ENCODE measurements around the gene SEMA4D.

Gene SEMA4D

DNA sequence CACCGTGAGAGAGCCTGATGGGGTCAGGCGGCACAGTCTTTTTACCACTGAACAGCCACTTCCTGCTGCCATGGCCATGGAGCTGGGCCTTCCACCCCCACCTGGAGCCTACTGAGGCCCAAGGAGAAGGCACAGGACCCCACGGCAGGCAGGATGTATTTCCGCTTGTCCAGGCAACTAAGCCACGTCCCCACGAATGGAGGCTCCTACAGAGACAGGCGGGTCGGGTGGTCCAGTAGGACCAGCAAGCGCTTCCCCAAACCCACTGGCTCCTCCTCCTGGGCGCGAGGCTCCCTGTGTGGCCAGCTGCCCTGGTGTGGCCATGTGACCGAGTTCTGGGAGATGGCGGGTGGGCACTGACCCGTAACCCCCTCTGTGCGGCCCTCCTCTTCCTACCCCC, 113.1 kb downstream of the SEMA4D start:
- no peak for DNase-seq

DNA sequence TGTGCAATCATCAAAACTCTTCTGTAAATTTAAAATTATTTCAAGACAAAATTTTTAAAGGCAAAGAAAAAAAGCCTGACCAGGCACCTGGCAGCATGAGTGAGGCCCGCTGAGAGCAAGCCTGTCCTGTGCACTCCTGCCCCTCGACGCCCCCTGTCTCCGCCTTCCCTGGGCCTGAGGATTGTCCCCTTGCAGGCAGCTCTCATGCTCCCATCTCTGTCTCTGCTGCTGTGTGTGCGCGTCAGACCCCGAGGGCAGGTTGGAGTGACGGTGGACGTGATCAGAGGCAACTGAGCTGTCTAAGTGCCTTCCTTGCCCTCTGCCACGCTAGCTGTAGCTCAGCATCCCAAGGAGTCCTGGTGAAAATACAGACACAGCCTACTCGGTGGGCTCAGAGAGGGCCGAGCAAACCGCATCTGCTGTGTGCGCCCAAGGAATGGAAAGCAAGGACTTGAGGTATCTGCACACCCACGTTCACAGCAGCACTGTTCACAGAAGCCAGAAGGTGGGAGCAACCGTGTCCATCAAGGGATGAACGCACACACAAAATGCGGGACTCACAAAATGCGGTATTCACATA, 114.1 kb downstream of the SEMA4D start:
- DNase-seq = no peak

DNA sequence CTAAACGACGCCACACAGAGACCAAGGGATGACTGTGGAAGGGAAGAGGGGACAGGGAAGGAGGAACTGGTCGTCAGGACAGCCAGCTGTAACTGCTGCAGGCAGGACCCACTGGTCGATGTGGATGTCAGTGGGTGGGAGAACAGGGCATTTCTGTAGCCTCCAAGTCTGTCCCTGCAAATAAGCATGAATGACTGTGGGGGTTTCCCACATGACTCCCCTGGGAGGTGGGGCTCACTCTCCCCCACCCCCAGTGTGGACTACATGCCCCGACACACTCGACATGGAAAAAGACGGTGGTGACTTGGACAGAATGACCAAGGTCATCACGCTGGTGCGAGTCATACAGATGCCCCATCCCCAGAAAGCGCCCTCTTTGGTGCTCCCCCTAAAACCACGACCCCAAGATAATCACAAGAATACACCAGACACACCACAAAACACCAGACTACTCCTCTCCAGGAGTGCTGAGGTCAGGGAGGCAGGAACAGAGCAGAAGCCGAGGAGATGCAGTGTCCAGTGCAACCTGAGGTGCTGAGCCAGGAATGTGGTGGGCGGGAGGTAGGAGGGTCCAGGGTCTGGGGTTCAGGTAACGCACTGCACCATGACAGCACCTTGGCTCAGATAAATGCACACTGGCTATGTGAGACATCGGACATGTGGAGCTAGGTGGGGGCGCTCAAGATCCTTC, 114.7 kb downstream of the SEMA4D start:
- DNase-seq = no peak

DNA sequence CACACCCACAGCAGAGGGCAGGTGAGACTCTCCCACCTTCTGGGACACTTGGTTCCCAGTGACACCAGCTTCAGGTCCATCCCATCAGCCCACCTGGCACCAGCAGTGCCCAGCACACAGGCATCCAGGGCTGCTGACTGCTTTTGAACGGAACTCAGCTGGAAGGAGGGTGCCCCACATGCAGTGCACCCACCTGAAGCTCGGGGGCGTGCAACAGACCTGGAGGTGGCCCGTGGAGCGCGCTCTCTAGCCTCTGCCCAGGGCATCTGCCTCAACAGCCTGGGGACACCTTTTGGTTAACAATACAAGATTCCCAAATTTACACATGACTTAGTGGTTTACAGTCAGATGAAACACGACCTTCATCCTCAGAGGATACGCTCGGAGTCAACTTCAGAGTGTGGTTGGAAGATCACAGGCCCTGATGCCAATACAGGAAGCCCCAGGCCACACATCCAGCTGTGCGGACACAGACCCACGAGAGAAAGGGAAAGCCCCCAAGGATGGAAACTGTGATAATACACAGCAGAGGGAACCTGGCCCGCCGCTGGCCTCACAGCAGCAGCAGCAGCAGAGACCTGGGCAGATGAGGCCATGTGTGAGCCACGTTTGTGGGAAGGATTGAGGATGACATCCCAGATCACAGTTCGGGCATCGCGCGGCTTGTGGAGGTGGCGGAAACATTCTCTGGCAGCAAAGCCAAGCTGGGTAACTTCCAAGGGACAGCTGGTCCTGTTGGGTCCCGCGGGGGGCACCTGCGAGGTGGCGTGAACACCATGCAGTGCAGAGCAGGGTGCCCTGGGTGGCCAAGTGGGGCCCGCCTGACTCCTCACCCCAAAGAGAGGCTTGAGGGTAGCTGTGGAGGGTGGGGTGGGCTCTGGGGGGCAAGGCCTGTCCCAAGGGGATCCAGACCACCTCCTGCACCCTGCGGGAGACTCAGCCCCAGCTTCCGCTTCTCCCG, 115.6 kb downstream of the SEMA4D start:
- DNase-seq = no peak

DNA sequence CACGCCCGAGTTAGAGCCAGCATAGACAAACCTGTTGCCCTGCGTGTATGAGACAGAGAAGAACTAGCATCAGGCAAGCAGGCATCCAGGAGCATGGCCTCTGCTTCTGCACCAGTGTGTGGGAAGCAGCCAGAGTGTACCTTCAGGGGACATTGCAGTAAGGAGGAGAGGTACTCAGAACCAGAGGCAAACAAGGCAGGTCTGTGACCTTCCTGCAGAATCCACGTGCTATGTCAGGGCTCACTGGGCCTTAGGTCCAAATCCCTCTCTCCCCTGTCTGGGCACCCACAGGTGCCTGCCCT, 116.7 kb downstream of the SEMA4D start:
- no peak for DNase-seq

DNA sequence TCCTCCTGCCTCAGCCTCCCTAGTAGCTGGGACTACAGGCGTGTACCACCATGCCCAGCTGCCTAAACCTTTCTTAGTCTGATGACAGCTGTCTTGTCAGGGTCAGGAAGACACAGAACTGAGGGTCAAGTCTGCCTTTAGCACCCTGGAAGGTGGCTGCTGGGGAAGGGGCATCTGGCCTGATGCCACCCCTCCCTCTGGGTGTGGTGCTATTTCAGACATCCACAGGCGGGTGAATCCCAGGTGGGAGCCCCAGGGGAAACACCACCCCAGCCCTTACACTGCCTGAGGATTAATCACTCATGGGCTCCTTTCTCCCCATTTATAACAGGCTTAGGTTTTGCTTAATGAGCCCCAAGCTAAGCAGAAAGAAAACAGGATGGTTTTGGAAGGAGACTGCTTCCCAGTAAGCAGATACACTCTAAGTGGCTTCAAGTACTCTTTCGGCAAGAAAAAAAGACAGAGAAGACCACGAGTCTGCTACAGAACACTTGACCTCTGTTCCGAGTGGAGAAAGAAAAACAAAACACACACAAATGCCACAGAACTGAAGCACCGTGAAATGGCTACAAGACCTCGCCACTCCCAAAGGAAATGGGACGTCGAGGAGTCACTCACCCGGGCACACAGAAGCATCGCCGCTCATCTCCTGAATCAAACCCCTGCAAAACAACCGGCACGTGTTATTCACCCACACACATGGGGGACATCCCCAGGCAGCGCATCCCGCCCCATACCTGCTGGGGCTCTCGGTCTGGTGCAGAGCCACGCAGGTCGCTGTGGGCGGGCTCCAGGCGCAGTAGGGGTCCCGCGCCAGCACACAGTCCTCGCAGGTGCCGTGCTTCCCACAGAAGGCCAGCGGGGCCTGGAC, 117.2 kb downstream of the SEMA4D start:
- DNase-seq = no peak

DNA sequence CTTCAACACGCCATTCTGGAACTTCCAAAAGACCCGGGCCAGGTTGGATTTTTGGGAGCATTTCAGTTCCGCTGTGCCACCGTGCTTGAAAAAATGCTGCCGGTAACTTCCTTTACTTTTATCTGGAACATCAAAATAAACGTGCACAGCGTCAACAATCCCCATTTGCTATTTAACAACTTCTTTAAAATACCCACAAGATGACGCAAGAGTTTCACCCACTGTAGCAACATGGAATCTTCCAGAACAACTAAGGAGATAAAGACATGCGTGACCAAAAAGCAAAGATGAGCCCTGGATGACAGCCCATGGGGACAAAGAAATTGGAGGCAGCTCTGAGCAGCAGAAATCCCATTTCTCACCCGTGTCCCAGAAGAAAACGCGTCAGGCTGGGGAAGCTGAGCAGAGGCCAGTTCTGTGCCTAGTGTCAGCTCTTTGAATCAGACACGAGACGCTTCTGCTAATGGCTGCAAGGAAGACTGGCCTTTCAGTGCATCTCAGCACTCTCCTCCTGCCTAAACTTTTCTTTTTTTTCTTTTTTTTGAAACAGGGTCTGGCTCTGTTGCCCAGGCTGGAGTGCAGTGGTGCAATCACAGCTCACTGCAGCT, 118.3 kb downstream of the SEMA4D start:
- DNase-seq = no peak

DNA sequence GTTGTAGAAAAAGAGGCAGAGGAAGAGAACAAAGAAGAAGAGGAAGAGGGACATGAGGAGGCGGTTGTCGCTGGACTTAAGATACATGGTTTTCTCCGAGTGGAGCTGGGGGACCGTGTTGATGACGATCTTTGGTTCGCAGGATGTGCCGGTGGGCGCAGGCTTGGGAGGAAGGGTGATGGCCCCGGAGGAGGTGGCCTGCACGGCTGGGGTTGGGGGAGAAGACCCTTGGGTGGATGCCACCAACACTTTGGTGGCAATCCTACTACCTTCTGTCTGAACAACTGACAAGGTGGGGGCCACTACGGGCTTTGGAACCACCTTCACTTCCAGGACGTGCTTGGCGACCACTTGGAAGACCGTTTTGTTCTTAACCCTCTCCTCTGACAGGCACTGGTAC, 118.9 kb downstream of the SEMA4D start:
- DNase-seq = no peak

DNA sequence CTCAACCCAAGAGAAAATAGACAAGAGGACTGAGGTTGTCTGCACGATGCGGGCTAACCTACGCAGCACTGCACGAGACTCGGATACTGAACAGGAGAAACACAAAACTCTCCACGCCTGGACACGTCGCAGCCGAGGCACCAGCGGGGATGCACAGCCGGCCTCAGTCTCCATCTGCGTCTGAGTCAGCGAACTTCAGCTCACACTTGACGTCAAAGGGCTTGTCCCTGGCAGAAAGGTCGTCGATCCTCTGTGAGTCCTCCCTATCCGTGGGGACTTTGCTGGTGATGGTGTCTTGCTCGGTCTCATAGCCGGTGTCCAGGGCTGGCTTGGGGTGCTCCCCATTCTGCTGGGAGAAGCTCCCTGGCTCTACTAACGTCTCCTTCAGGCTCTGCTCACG, 119.4 kb downstream of the SEMA4D start:
- DNase-seq = no peak

DNA sequence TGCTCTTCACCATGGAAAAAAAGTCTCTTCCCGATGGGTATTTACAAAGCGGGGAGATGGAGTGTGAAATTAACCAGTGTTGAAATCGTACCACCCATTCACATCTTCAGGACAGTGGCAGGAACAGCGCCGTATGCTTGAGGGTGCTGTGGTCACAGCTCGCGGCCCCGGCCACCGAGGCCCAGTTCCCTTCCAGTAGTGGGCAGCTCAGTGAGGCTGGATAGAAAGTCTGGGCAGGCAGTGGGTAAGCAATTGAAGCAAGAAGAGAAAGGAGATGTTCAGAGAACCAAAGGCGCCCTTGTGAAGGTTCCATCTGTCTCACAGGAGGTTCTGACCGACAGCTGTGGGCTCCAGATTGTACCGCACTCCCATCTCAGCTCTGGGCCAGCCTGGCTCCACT, 120.5 kb downstream of the SEMA4D start:
- DNase-seq = no peak

DNA sequence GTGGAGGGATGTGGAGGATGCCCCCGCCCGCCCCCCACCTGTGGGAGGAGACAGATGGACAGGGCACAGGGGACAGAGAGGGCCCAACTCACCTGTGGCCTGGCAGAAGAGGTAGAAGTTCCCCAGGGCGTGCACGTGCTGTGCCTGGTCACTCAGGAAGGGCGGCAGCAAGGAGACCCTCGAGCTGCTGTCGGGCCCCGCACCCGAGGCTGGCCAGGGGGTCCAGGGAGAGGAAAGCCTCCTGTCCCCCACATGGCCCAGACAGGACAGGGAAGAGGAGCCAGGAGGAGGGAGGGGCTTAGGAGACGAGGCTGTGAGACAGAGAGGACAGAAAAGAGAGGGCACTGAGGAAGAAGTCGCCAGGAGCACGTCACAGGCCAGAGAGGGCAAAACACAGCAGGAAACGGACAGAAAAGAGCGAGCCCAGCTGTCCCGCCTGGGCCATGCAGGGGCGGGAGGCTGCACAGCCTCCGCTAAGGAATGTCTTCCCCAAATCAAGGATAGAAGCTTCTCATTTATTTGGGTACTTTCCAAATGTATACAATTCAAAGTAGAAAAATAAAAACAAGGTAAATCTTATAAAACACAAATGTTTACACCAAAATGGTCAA, 121.1 kb downstream of the SEMA4D start:
- DNase-seq = no peak

DNA sequence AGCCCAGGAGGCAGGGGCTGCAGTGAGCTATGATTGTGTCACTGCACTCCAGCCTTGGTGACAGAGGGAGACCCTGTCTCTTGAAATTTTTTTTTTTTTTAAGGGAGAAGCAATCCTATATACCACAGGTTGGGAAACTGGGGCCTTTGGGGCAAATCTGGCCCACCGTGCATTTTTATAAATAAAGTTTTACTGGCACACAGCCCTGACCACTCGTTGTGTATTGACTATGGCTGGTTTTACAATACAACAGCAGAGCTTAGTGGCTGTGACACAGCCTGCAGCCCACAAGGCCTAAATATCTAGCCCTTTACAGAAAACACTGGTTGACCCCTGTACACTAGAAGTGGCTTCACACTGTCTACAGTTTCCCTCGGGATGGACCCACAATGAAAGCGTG, 121.6 kb downstream of the SEMA4D start:
- no peak for DNase-seq

DNA sequence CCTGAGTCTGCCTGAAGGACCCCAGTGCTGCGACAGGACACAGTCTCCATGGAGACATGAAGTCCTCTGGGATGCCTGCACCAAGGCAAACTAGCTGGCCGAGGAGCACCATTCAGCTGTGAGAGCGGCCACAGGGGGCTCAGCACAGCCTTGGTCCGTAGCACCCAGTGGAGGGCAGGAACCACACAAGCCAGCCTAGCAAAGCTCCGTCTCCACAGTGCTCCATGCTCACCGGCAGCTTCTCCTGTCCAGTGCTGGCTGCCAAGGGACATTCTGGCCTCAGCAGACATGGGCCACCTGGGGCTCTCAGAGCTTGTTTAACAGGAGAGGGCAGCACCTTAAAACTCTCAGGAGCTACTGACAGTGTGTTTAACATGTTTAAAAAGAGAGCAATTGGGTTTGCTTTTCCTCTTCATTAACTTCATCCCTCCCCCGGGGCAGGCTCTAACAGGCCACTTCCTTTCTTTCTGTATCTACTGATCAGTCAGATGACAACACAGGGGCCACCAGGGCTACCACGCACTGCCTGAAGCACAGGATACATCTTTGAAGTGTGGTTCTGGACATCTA, 122.6 kb downstream of the SEMA4D start:
- peak; percentile 18 to 40 for DNase-seq

DNA sequence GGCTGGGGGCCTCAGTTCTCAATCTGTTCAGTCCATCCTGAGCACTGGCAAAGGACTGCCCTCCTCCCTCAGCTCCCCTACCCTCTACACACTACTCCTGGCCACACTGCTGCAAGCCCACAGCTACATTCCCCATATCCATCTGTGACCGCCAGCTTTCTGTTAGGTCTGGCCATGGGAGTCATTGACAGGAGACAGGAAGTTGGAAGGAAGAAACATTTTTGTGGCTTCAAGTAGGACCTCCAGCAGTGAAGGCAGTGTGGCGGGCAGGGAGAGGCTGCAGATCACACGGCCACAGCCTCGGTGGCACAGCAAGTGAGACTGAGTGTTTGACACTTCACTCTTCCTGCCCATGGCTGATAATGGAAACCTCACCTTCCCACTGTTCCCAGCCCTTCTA, 123.7 kb downstream of the SEMA4D start:
- DNase-seq = no peak

DNA sequence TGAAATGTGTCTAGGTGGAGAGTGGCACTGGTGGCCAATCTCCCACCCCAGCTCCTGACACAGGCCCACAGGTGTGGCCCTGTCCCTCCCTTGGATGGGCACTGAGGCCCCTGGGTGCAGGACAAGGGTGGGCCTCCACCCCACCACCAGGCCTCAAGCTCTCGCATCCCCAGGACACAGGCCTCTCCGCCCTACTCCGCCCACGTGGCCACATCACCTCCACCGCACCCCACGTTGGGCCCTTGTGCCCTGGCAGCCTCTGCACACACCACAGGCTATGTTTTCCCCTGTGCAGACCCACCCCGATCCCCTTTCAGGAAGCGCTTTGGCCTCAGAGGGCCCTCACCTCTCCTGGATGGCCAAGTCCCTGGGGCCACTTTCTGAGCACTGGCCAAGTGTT, 124.9 kb downstream of the SEMA4D start:
- DNase-seq = no peak

DNA sequence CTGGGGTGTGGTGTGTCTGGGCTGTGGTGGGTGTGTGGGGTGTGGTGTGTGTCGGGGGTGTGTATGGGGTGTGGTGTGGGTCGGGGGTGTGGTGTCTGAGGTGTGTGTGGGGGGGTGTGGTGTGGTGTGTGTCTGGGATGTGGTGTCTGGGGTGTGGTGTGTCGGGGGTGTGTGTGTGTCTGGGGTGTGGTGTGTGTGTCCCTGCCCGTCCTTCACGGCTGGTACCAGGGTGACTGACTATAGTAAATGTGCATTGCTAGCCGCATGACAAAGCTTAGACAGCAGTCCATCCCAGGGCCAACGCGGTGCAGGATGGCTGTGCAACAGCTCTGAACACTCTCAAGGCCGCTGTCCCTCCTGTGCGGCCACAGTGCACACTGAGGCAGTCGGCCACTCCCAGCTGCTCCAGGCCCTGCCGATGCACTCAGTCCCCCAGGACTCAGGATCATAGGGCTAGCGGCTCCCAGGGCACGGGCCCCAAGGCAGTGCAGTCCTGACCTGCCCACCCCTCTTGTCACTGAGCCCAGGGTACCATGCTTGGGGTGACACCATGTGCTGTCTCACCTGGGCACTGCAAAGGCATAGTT, 125.6 kb downstream of the SEMA4D start:
- peak; percentile 59 to 68 for DNase-seq

DNA sequence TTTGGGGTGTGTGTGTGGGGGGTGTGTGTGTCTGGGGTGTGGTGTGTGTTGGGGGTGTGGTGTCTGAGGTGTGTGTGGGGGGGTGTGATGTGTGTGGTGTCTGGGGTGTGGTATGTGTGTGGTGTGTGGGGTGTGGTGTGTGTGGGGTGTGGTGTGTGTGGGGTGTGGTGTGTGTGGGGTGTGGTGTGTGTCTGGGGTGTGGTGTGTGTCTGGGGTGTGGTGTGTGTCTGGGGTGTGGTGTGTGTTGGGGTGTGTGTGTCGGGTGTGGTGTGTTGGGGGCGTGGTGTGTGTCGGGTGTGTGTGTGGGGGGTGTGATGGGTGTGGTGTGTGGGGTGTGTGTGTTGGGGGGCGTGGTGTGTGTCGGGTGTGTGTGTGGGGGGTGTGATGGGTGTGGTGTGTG, 126.1 kb downstream of the SEMA4D start:
- peak in 1 of 2 donors; percentile 34 for DNase-seq

DNA sequence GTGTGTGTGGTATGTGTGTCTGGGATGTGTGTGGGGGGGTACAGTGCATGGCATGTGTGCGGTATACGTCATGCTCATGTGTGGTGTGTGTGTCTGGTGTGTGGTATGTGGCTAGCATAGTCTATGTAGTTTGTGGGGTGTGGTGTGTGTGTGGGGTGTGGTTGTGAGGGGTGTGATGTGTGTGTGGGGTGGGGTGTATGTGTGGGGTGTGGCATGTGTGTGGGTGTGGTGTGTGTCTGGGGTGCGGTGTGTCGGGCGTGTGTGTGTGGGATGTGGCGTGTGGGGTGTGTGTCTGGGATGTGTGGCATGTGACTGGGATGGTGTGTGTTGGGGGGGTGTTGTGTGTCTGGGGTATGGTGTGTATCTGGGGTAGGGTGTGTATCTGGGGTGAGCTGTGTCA, 127.3 kb downstream of the SEMA4D start:
- DNase-seq = no peak

DNA sequence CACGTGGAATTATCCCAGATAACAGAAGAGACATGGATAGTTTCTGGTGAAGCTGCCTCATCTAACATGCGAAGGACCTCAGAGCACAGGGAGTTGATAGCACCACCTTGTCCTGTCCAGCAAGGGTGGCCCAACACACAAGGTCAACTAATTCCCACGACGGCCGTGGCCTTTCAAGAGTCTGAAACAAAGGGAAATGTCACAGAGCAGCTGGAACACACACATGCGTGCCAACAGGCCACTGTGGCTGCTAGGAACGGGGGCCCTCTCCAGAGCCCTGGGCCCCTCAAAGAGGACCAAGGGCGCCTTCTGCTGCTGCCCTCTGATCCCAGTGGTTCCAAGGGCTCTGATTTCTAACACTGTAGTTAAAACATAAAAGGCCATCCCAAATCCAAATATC, 128.9 kb downstream of the SEMA4D start:
- no peak for DNase-seq

DNA sequence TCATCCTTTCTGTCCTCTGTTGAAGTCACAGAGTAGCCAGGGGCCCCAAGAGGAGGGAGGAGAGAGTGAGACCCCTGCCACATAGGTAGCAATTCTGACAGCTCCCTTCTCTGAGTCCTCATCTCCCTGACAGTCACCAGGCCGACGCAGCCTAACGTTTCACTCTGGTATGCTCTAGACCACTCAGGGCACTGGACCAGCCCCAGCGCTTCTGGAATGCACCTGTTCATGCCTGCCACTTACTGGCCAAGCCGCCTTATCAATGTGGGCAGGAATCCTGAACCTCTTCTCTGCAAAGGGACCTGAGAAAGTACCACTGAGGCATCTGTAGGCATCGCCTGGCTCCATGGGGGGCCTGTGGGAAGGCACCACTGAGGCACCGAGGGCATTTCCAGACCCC, 129.4 kb downstream of the SEMA4D start:
- DNase-seq = no peak

DNA sequence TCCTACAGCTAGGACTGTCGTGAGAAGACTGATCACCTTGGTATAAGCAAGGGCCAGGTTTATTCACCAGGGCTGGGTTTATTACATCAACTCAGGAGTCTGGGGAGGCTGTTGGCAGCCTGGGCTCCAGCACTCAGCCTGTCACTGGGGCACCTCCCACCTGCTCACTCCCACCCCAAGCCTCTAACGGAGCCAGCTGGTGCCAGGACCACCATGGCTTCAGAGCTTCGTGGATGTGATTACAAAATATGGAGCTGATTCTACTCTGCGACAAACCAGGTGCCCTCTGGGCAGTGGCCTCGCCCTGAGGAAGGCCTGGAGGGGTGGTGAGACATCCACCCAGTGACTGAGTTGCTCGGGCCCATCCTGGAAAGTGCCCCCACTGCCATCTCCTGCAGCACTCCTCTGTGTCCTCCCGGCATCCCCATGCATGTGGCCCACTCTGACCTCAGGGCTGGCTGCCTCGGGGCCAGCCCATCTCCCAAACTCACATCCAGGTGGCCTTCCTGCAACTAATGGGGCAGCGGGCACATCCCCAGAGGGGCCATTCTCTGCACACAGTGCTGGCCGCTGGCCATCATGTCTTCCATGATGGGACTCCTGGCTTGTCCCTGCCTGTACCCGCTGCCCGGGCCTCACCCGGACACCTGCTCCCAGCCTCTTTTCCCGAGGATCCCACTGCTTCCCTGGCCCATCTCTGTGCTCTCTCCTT, 130.0 kb downstream of the SEMA4D start:
- no peak for DNase-seq
